Measurements from ENCODE around the gene FIZ1.

FIZ1 gene

DNA sequence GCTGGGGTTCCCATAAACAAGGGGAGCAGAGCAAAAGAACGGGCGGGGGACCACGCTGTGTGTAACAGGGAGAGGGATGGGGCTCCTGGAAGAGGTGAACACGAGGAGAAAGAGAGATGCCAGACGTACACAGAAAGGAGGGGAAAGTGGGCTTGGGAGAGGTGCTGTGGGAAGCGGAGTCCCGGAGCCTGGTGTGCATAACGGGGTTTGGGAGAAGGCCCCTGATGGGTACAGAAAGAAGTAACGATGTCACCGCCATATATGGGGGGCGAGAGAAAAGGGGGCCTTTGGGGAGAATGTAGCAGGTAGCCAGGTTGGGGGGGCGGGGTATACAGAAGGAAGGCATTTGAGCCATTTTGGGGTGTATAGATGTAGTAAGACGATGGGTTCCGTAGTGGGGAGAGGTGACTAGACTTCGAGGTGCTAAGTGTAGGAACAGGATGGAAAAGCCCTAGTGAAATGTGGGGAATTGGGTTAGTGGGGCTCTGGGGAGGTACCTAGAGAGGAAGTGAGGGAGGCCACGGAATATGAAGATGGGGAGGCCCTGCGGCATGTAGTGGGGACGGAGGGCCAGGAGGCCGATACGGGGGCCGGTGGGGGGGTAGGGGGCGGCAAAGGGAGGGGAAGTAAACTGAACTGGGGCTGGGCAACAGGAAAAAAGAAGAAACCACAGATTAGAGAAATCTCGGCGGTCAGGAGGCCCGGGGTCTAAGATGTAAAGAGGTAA, 42.3 kb upstream of the FIZ1 start (continued):
- TF ChIP-seq ZNF76 (tag by site-specific recombination; IDR thresholded peaks at IDR 0.05; ENCODE audit: borderline replicate concordance, low read depth), result 0 out of 2 replicates have a peak, but pooled peaks have one; percentile 43
- TF ChIP-seq ZNF830 (tag by site-specific recombination; IDR thresholded peaks at IDR 0.05; ENCODE audit: low read depth), result no peak
- TF ChIP-seq ZNF112 (tag by site-specific recombination; IDR thresholded peaks at IDR 0.05), result no peak
- no peak for TF ChIP-seq ZSCAN16 (tag by site-specific recombination; IDR thresholded peaks at IDR 0.05)
- no peak for TF ChIP-seq ZNF670 (tag by site-specific recombination; IDR thresholded peaks at IDR 0.05; ENCODE audit: low read depth)
- TF ChIP-seq ZNF2 (tag by site-specific recombination; IDR thresholded peaks at IDR 0.05), result no peak

- peaks cover 28% of the 10 kb centered on the region for H3K4me1 ChIP-seq (ENCODE audit: control insufficient read depth, insufficient read depth, low read length)
- CTCF ChIA-PET, result interaction anchor here (1.0 to 1.3 kb wide), 2 partner anchors 13 to 17 kb away, joined by 4 to 8 read pairs; partner anchors contain the start of gene ZNF784
- H3K9me3 ChIP-seq (ENCODE audit: control insufficient read depth, insufficient read depth, low read depth, low read length), result no peaks in the 10 kb centered on the region
- H3K27ac ChIP-seq (ENCODE audit: extremely low read depth, low read depth, low read length), result peak within 1 kb of the TSS; percentile 96
- POLR2A ChIA-PET, result interaction anchor here (0.6 to 1.0 kb wide), 2 partner anchors 16 to 179 kb away, joined by 3 to 4 read pairs; partner anchors contain the start of gene ISOC2
- peak within 1 kb of the TSS; percentile 61 for H3K4me3 ChIP-seq (ENCODE audit: low read depth, low read length)
- H3K36me3 ChIP-seq (ENCODE audit: control insufficient read depth in 2 of 2, insufficient read depth in 1 of 2, low read length in 2 of 2), result peaks cover 15 to 26% of the 10 kb centered on the region in 2 experiments; a peak in 2 of 3 replicates
- TF ChIP-seq ZNF76 (tag by site-specific recombination; IDR thresholded peaks at IDR 0.05; ENCODE audit: borderline replicate concordance, low read depth) (no peak), ZXDB (tag by site-specific recombination; IDR thresholded peaks at IDR 0.05) (peak; percentile 61), ZBTB8A (tag by site-specific recombination; IDR thresholded peaks at IDR 0.05) (peak; percentile 45; the same call in 1 of the 2 replicates), EGR2 (tag by site-specific recombination; IDR thresholded peaks at IDR 0.05; ENCODE audit: low read depth) (peak; percentile 80), ZNF121 (tag by site-specific recombination; IDR thresholded peaks at IDR 0.05) (no peak), GLIS2 (tag by site-specific recombination; IDR thresholded peaks at IDR 0.05) (peak; percentile 96), KLF8 (tag by site-specific recombination; IDR thresholded peaks at IDR 0.05) (peak; percentile 57), SALL2 (tag by site-specific recombination; IDR thresholded peaks at IDR 0.05; ENCODE audit: borderline replicate concordance) (no peak), ZNF391 (tag by site-specific recombination; IDR thresholded peaks at IDR 0.05; ENCODE audit: borderline replicate concordance, low read depth) (no peak), ZNF274 (IDR thresholded peaks at IDR 0.05; ENCODE audit: low read length) (no peak), ZNF274 (tag by site-specific recombination; IDR thresholded peaks at IDR 0.05; ENCODE audit: borderline replicate concordance) (no peak), ZNF664 (tag by site-specific recombination; IDR thresholded peaks at IDR 0.05) (no peak), ZNF704 (tag by site-specific recombination; IDR thresholded peaks at IDR 0.05) (no peak), FEZF1 (tag by site-specific recombination; IDR thresholded peaks at IDR 0.05) (no peak), ZNF791 (tag by site-specific recombination; IDR thresholded peaks at IDR 0.05) (no peak), ZNF707 (tag by site-specific recombination; IDR thresholded peaks at IDR 0.05) (no peak), ZNF623 (tag by site-specific recombination; IDR thresholded peaks at IDR 0.05) (no peak), ZNF843 (tag by site-specific recombination; IDR thresholded peaks at IDR 0.05) (no peak), ZNF837 (tag by site-specific recombination; IDR thresholded peaks at IDR 0.05) (no peak), ZFHX2 (tag by site-specific recombination; conservative IDR thresholded peaks at IDR 0.05) (peak; percentile 90), ZNF24 (tag by site-specific recombination; IDR thresholded peaks at IDR 0.05) (no peak), ZNF133 (tag by site-specific recombination; IDR thresholded peaks at IDR 0.05) (no peak), ZNF10 (tag by site-specific recombination; IDR thresholded peaks at IDR 0.05) (no peak), ZEB2 (tag by site-specific recombination; IDR thresholded peaks at IDR 0.05) (peak; percentile 69)
- TF ChIP-seq, protein P1, sequence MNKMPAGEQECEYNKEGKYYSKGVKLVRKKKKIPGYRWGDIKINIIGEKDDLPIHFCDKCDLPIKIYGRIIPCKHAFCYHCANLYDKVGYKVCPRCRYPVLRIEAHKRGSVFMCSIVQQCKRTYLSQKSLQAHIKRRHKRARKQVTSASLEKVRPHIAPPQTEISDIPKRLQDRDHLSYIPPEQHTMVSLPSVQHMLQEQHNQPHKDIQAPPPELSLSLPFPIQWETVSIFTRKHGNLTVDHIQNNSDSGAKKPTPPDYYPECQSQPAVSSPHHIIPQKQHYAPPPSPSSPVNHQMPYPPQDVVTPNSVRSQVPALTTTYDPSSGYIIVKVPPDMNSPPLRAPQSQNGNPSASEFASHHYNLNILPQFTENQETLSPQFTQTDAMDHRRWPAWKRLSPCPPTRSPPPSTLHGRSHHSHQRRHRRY (tag by site-specific recombination; IDR thresholded peaks at IDR 0.05), result no peak
- TF ChIP-seq, protein P2, sequence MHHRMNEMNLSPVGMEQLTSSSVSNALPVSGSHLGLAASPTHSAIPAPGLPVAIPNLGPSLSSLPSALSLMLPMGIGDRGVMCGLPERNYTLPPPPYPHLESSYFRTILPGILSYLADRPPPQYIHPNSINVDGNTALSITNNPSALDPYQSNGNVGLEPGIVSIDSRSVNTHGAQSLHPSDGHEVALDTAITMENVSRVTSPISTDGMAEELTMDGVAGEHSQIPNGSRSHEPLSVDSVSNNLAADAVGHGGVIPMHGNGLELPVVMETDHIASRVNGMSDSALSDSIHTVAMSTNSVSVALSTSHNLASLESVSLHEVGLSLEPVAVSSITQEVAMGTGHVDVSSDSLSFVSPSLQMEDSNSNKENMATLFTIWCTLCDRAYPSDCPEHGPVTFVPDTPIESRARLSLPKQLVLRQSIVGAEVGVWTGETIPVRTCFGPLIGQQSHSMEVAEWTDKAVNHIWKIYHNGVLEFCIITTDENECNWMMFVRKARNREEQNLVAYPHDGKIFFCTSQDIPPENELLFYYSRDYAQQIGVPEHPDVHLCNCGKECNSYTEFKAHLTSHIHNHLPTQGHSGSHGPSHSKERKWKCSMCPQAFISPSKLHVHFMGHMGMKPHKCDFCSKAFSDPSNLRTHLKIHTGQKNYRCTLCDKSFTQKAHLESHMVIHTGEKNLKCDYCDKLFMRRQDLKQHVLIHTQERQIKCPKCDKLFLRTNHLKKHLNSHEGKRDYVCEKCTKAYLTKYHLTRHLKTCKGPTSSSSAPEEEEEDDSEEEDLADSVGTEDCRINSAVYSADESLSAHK (tag by site-specific recombination; IDR thresholded peaks at IDR 0.05), result 0 out of 2 replicates have a peak, but pooled peaks have one; percentile 18
Observed at GRCh38 chr19:55640577-55641425, 41.5 kb upstream of the FIZ1 start, which contains the start of gene ZNF580. ZNF580 (plus strand) TSS chr19:55641002; CDS start chr19:55642509, 1,507 bp downstream.

Data from HEK293 (cell line).